ENCODE measurements around the gene ORAI1.

Gene ORAI1

DNA sequence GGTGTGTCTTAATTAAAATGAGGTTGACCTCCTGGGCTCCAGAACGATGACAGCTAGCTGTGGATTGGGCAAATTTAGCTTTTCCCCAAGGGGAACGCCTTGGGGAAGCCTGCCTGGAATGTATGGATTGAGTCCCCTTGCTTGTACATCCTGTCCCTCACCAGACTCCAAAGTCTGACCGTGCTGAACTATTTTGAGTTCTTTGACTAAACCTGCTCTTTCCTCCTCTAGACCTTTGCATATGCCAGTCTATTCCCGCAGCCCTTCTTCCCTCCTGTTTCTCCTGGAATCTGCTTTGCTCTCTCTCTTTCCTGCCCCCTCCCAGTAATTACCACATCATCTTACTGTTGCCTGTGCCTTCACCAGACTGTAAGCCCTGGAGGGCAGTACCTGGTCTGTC, 34.0 kb upstream of the ORAI1 start:
- TF ChIP-seq, protein P1, sequence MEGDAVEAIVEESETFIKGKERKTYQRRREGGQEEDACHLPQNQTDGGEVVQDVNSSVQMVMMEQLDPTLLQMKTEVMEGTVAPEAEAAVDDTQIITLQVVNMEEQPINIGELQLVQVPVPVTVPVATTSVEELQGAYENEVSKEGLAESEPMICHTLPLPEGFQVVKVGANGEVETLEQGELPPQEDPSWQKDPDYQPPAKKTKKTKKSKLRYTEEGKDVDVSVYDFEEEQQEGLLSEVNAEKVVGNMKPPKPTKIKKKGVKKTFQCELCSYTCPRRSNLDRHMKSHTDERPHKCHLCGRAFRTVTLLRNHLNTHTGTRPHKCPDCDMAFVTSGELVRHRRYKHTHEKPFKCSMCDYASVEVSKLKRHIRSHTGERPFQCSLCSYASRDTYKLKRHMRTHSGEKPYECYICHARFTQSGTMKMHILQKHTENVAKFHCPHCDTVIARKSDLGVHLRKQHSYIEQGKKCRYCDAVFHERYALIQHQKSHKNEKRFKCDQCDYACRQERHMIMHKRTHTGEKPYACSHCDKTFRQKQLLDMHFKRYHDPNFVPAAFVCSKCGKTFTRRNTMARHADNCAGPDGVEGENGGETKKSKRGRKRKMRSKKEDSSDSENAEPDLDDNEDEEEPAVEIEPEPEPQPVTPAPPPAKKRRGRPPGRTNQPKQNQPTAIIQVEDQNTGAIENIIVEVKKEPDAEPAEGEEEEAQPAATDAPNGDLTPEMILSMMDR (IDR thresholded peaks at IDR 0.05; ENCODE audit: insufficient read depth, missing control alignments) = no peak
- no peak for FAIRE-seq
- no peak for DNase-seq (ENCODE audit: insufficient read length, low spot score)

DNA sequence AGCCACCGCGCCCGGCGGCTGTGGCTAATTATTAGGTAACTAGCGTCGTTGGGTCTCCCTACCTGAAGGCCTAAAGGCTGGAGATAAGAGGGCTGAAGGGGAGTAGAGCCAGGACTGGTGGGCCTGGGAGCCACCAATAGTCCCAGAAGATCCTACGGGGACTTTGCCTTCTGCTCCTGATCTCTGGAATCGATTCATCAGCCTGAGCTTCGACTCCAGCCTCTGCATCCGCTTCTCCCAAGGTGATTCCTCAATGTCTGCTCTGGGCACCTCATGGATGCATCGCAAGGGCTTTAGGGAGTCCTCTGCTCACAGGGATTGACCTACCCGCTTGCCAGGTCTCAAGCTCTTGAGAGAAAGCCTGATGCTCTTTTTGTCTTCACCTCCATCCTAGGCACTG, 30.8 kb upstream of the ORAI1 start:
- FAIRE-seq = no peak
- TF ChIP-seq, protein P1 (IDR thresholded peaks at IDR 0.05; ENCODE audit: insufficient read depth, missing control alignments) = no peak
- no peak for DNase-seq (ENCODE audit: insufficient read length, low spot score)

DNA sequence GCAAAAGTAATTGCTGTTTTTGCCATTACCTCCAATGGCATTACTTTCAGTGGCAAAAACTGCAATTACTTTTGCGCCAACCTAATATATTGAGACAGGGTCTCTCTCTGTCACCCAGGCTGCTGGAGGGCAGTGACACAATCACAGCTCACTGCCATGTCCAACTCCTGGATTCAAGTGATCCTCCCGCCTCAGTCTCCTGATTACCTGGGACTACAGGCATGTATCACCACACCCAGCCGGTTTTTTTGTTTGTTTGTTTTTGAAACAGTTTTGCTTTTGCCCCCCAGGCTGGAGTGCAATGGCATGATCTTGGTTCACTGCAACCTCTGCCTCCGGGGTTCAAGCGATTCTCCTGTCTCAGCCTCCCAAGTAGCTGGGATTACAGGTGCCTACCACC, 29.8 kb upstream of the ORAI1 start:
- no peak for FAIRE-seq
- TF ChIP-seq, protein P1 (IDR thresholded peaks at IDR 0.05; ENCODE audit: insufficient read depth, missing control alignments) = no peak

DNA sequence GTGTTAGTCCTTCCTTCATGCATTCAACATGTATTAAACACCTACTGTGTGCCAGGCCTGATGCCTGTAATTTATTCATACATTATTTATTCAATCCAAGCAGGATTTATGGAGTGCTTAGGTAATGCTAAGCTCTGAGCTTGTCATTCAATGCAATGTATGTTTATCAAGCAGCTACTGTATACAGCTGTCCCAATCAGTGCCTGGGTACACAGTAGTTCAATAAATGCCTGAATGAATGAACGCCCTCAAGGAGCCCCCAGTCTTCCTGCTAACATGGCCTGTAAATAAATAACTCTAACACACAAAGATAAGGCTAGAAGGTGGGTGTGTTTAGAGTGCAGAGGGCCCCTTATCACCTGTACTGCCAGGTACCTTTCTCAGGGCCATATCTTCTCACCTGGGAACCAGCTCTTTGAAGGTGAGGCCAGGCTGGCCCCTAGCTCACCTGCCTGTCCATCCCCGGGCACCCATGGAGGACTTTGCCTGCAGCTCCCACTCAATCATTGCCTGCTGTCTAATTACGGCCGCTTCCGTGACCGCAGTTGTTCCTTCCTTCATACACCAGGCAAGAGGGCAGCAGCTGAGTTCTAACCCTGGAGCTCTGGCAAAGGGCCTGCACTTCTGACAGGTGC, 25.5 kb upstream of the ORAI1 start:
- TF ChIP-seq, protein P1 (IDR thresholded peaks at IDR 0.05; ENCODE audit: insufficient read depth, missing control alignments) = no peak
- FAIRE-seq = no peak
- DNase-seq (ENCODE audit: insufficient read length, low spot score) = no peak

More for the DNA sequence above, 29.8 kb upstream of the ORAI1 start:
- DNase-seq (ENCODE audit: insufficient read length, low spot score) = no peak

DNA sequence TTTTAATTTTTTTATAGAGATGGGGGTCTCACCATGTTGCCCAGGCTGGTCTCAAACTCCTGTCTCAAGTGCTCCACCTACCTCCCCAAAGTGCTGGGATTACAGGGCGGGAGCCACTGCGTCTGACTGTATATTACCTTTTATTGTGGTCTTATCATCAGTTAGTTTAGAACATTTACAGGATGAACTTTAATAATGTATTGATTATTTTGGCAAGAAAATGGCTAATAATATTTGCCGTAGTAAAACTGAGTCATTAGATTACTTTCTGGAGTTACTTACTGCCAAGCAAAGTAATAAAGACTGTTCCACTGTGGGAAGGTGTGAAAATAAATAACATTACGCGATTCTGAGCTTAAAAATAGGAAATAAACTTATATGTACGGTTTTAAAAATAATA, 23.6 kb upstream of the ORAI1 start:
- TF ChIP-seq, protein P1 (IDR thresholded peaks at IDR 0.05; ENCODE audit: insufficient read depth, missing control alignments) = no peak
- no peak for DNase-seq (ENCODE audit: insufficient read length, low spot score)
- FAIRE-seq = no peak

DNA sequence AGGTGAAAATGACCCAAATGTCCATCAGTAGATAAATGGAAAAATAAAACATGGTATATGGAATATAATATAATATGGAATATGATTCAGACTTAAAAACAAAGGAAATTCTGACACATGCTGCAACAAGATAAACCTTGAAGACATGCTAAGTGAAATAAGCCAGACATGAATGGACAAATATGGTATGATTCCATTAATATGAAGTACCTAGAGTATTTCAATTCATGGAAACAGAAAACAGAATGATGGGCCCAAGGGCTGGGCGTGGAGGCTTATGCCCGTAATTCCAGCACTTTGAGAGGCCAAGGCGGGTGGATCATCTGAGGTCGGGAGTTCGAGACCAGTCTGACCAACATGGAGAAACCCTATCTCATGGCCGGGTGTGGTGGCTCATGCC, 22.7 kb upstream of the ORAI1 start:
- DNase-seq (ENCODE audit: insufficient read length, low spot score) (no peak), FAIRE-seq (no peak)
- TF ChIP-seq, protein P1 (IDR thresholded peaks at IDR 0.05; ENCODE audit: insufficient read depth, missing control alignments) = no peak

DNA sequence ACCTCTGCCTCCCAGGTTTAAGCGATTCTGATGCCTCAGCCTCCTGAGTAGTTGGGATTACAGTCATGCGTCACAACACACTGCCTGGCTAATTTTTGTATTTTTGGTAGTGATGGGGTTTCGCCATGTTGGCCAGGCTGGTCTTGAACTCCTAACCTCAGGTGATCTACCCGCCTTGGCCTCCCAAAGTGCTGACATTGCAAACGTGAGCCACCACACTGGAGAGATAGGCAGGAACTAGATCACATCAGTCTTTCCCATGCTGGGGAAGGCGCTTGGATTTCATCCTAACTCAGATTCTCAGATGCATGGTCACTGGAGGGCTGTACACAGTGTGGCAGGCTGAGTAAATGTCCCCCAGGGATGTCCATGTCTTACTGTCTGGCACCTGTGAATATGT, 18.0 kb upstream of the ORAI1 start:
- FAIRE-seq = no peak
- DNase-seq (ENCODE audit: insufficient read length, low spot score) = no peak

More for the DNA sequence above, 18.0 kb upstream of the ORAI1 start:
- TF ChIP-seq, protein P1 (IDR thresholded peaks at IDR 0.05; ENCODE audit: insufficient read depth, missing control alignments) = no peak
